Measurements from ENCODE around the gene C1QTNF7.

Gene C1QTNF7

DNA sequence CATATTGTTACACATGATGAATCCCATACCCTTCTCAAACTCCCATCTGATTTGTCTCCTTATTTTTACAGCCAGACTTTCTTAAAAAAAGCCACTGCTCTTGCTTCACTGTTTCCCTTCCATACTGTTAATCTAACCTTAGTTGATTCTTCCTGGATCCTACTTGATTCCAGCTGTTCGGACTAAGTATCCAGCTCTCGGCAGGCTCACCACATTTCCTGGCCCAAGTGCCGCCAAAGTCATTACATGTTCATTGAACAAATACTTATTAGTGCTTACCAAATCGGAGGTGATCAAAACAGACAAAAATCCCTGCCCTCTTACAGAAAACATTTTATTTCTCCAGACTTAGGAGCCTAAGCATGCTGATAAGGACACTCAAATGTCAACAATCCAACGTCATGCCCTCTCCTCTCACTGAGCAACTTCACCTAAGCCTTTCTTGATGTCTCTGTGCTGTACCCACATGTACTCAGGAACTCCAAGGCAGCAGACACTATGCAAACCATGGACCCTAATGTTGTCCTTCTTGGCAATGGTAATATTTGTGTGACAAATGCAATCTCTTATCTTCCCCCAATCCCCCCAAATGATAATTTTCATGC, 45.1 kb upstream of the C1QTNF7 start:
- TF ChIP-seq, protein P1, sequence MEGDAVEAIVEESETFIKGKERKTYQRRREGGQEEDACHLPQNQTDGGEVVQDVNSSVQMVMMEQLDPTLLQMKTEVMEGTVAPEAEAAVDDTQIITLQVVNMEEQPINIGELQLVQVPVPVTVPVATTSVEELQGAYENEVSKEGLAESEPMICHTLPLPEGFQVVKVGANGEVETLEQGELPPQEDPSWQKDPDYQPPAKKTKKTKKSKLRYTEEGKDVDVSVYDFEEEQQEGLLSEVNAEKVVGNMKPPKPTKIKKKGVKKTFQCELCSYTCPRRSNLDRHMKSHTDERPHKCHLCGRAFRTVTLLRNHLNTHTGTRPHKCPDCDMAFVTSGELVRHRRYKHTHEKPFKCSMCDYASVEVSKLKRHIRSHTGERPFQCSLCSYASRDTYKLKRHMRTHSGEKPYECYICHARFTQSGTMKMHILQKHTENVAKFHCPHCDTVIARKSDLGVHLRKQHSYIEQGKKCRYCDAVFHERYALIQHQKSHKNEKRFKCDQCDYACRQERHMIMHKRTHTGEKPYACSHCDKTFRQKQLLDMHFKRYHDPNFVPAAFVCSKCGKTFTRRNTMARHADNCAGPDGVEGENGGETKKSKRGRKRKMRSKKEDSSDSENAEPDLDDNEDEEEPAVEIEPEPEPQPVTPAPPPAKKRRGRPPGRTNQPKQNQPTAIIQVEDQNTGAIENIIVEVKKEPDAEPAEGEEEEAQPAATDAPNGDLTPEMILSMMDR (IDR thresholded peaks at IDR 0.05; ENCODE audit: low read depth, low read length, poor library complexity, severe bottlenecking) = no peak
- no peak for TF ChIP-seq EZH2phosphoT487 (IDR thresholded peaks at IDR 0.05; ENCODE audit: borderline replicate concordance, low read length)
- H4K20me1 ChIP-seq (ENCODE audit: control insufficient read depth, insufficient read depth, low read depth, low read length) = no peaks in the 10 kb centered on the region
- no peaks in the 10 kb centered on the region for H3K27me3 ChIP-seq (ENCODE audit: control insufficient read depth, low read length)
- H3K9me2 ChIP-seq (replicated peaks; ENCODE audit: control insufficient read depth, low read length) = no peaks in the 10 kb centered on the region
- H3K4me1 ChIP-seq (ENCODE audit: control insufficient read depth, low read length) = no peaks in the 10 kb centered on the region
- H3K4me3 ChIP-seq (ENCODE audit: low read length) = no peak overlapping the region
- H3K4me2 ChIP-seq (ENCODE audit: low read length) = no peak overlapping the region
- H3K36me3 ChIP-seq (ENCODE audit: control insufficient read depth, low read length) = no peaks in the 10 kb centered on the region
- no peak overlapping the region for H3K27ac ChIP-seq (ENCODE audit: low read depth, low read length)
- H3K9me3 ChIP-seq (ENCODE audit: control insufficient read depth, insufficient read depth, low read length) = no peaks in the 10 kb centered on the region
- H3F3A ChIP-seq (ENCODE audit: control insufficient read depth, insufficient read depth) = no peaks in the 10 kb centered on the region
- no peaks in the 10 kb centered on the region for H3K79me2 ChIP-seq (ENCODE audit: control insufficient read depth, low read length)

- Histone ChIP-seq H4K20me1 (ENCODE audit: control insufficient read depth, insufficient read depth, low read depth, low read length) (no peaks in the 10 kb centered on the region), H3K4me2 (ENCODE audit: low read length) (no peak overlapping the region), H3K9me2 (replicated peaks; ENCODE audit: control insufficient read depth, low read length) (no peaks in the 10 kb centered on the region), H3K79me2 (ENCODE audit: control insufficient read depth, low read length) (no peaks in the 10 kb centered on the region), H3K27me3 (ENCODE audit: control insufficient read depth, low read length) (no peaks in the 10 kb centered on the region), H3F3A (ENCODE audit: control insufficient read depth, insufficient read depth) (no peaks in the 10 kb centered on the region), H3K4me1 (ENCODE audit: control insufficient read depth, low read length) (no peaks in the 10 kb centered on the region), H3K9me3 (ENCODE audit: control insufficient read depth, insufficient read depth, low read length) (no peaks in the 10 kb centered on the region), H3K27ac (ENCODE audit: low read depth, low read length) (no peak overlapping the region), H3K4me3 (ENCODE audit: low read length) (no peak overlapping the region), H3K36me3 (ENCODE audit: control insufficient read depth, low read length) (no peaks in the 10 kb centered on the region)
- TF ChIP-seq EZH2phosphoT487 (IDR thresholded peaks at IDR 0.05; ENCODE audit: borderline replicate concordance, low read length) = no peak
- TF ChIP-seq, protein P1 (IDR thresholded peaks at IDR 0.05; ENCODE audit: low read depth, low read length, poor library complexity, severe bottlenecking) = no peak
Measured at GRCh38 chr4:15385515-15385914, 42.3 kb upstream of the C1QTNF7 start.

DNA sequence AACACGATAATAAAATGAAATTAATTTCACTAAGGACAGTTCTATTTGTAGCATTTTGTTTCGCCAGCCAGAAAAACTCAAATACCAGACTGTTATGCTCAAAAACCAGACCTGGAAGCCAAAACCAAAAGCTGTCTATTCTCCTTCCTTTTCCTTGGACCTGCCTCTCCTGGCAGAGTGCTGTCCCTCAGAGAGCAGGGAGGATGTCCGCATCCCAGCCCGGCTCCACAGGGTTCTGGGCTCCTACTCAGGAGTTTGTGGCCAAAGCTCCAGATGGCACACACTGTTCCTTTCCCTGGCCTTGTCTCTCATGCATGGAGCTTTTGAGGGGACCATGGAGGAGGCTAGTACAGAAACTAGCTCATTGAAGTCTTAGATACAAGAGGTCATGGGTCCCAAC, 41.9 kb upstream of the C1QTNF7 start:
- H3K9me3 ChIP-seq (ENCODE audit: control insufficient read depth, insufficient read depth, low read length) = no peaks in the 10 kb centered on the region
- no peaks in the 10 kb centered on the region for H3K4me1 ChIP-seq (ENCODE audit: control insufficient read depth, low read length)

More for the DNA sequence above, 41.9 kb upstream of the C1QTNF7 start:
- Histone ChIP-seq H3K9me2 (replicated peaks; ENCODE audit: control insufficient read depth, low read length) (no peaks in the 10 kb centered on the region), H3K79me2 (ENCODE audit: control insufficient read depth, low read length) (no peaks in the 10 kb centered on the region), H3K27ac (ENCODE audit: low read depth, low read length) (no peak overlapping the region), H3F3A (ENCODE audit: control insufficient read depth, insufficient read depth) (no peaks in the 10 kb centered on the region), H3K27me3 (ENCODE audit: control insufficient read depth, low read length) (no peaks in the 10 kb centered on the region), H3K36me3 (ENCODE audit: control insufficient read depth, low read length) (no peaks in the 10 kb centered on the region), H3K4me2 (ENCODE audit: low read length) (no peak overlapping the region), H3K4me3 (ENCODE audit: low read length) (no peak overlapping the region), H4K20me1 (ENCODE audit: control insufficient read depth, insufficient read depth, low read depth, low read length) (no peaks in the 10 kb centered on the region)
- TF ChIP-seq, protein P1 (IDR thresholded peaks at IDR 0.05; ENCODE audit: low read depth, low read length, poor library complexity, severe bottlenecking) = no peak
- TF ChIP-seq EZH2phosphoT487 (IDR thresholded peaks at IDR 0.05; ENCODE audit: borderline replicate concordance, low read length) = no peak
